ENCODE measurements around the gene IFNL4.
"Not testable (repeated sequence)": the region's sequence is repeated elsewhere in the genome, so short reads cannot be mapped to it uniquely, and the experiment has no call there.

IFNL4 gene

DNA sequence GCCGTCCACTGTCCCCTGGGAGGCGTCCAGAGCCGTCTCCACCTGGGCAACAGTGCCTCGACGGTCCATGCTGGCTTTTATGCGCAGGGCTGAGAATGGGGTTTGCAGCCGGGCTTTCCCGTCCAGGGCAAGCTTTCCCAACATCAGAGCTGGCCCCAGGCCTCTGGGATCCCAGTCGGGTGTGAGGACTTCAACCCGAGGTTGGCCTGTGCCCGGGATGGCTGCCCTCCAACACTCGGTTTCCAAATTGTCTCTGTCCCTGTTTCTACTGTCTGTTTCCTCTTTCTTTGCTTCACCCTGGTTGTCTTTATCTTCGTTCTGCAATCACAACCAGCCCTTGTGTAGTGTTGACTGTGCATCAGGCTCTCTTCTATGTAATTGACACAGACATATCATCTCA, at the start of gene IFNL4:
Gene IFNL4, minus strand, starts transcription at position 51 of the 400 bp plus-strand sequence.
- no peak for DNase-seq

DNA sequence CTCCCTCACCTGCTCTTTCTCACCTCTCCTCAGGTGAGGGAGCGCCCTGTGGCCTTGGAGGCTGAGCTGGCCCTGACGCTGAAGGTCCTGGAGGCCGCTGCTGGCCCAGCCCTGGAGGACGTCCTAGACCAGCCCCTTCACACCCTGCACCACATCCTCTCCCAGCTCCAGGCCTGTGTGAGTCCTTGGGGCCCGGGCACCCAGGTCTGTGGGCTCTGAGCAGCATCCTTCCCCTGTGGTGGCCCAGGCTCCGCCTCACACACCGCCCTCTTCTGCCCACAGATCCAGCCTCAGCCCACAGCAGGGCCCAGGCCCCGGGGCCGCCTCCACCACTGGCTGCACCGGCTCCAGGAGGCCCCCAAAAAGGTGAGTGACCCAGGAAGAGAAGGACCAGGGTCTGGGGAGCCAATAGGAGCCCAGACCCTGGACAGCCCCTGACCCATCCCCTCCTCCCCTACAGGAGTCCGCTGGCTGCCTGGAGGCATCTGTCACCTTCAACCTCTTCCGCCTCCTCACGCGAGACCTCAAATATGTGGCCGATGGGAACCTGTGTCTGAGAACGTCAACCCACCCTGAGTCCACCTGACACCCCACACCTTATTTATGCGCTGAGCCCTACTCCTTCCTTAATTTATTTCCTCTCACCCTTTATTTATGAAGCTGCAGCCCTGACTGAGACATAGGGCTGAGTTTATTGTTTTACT, 49.4 kb upstream of the IFNL4 start:
- no peak for DNase-seq

DNA sequence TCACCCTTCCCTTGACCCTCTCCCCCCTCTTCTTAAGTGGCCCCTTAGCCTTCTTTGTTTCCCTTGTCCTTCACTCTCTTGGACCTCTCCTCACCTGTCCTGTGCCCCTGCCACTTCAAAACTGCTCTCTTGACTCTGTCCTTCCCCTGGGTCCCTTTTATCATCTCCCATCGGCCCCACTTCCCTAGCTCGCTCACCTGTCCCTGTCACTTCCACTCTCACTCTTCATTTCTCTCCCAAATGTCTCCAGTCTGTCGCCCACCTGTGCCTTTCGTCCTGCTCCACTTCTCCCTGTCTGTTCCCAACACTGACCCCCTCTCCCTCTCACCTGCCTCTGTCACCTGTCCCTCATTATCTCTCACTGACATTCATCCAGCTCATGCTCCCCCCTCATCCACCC, 48.2 kb upstream of the IFNL4 start:
- peak; percentile 57 for DNase-seq

GRCh38 chr19:39296055-39296645, 47.5 kb upstream of the IFNL4 start, which contains the start of gene IFNL1:
IFNL1 (plus strand) TSS chr19:39296407; CDS start chr19:39296422, 15 bp downstream.
- no peak for DNase-seq

- DNase-seq: no peak
Measured at GRCh38 chr19:39293394-39293793, 44.7 kb upstream of the IFNL4 start.

- no peak for DNase-seq
Measured at GRCh38 chr19:39284032-39284431, 35.4 kb upstream of the IFNL4 start.

DNA sequence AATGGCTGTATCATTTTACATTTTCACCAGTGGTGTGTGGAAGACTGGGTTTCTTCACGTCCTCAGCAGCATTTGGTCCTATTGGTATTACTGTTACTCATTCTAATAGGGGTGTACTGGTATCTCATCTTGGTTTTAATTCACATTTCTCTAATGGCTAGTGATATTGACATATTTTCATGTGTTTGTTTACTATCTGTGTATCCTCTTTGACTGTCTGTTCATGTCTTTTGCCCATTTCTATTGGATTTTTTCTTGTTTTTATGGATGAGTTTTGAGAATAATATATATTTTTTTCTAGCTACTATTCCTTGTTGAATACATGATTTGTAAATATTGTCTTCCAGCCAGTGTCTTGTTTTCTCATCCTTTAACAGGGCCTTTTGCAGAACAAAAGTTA, 33.4 kb upstream of the IFNL4 start:
- no peak for DNase-seq

DNA sequence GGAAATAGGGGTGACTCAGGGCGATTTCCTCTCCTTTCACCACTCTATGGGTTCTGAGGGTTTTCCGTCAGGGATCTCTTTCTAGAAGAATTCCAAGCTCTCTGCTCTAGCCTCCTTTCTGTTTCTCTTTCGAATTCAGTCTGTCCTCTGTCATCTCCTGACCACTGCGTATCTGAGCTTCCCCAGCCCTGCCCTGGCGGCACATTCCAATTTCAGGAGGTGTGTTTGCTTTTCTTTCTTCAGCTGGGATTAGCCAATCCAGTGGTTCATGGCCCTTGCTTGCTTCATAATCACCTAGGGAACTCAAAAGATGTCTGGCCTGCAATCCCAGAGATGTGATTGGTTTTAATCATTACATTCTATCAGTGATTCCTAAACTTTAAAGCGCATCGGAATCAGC, 28.9 kb upstream of the IFNL4 start:
- DNase-seq: no peak

DNA sequence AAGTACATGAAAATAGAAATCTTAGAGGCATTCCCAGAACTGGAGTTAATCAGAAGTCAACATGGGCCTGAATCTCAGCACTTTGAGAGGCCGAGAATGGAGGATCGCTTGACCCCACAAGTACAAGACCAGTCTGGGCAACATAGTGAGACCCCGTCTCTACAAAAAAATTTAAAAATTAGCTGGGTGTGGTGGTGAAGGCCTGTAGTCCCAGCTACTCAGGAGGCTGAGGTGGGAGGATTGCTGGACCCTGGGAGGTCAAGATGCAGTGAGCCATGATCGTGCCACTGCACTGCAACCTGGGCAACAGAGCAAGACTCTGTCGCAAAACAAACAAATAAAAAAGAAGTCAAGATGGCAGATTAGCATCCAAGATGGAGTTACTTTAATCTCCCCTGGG, 28.1 kb upstream of the IFNL4 start:
- DNase-seq: no peak

DNA sequence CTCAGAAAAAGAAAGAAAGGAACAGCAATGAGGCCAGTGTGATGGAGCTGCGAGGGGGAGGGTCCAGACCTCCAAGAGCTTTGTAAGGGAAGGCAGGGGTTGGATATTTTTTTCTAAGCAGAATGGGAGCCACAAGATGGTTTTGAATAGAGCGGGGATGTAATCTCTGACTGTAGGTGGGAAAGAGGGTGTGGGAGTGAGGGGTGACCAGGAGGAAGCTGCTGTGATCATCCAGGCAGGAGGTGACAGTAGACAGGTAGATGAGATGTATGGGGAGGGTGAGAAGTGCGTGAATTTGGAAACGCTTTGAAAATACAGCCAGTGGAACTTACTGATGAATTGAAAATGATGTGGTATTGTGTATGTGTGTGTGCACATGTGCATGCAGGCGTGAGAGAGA, 26.9 kb upstream of the IFNL4 start:
- DNase-seq: no peak

DNA sequence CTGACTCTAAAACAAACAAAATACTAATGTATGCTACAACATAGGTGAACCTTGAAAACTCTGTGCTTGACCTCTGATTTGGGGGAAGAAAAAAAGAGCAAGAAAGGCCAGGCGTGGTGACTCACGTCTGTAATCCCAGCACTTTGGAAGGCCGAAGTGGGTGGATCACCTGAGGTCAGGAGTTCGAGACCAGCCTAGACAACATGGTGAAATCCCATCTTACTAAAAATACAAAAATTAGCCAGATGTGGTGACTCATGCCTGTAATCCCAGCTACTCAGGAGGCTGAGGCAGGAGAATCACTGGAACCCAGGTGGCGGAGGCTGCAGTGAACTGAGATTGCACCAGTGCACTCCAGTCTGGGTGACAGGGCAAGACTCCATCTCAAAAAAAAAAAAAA, 25.2 kb upstream of the IFNL4 start:
- DNase-seq: not testable (repeated sequence)

- no peak for DNase-seq
Measured at GRCh38 chr19:39270036-39270871, 21.6 kb upstream of the IFNL4 start.

- not testable (repeated sequence) for DNase-seq
Measured at GRCh38 chr19:39269369-39269768, 20.7 kb upstream of the IFNL4 start.

GRCh38 chr19:39268531-39269223, 20.0 kb upstream of the IFNL4 start:
- not testable (repeated sequence) for DNase-seq

- not testable (repeated sequence) for DNase-seq
Measured at GRCh38 chr19:39268085-39268484, 19.4 kb upstream of the IFNL4 start, which contains the start of gene IFNL2. IFNL2 (plus strand) TSS chr19:39268396; CDS start chr19:39268569, 173 bp downstream.

DNA sequence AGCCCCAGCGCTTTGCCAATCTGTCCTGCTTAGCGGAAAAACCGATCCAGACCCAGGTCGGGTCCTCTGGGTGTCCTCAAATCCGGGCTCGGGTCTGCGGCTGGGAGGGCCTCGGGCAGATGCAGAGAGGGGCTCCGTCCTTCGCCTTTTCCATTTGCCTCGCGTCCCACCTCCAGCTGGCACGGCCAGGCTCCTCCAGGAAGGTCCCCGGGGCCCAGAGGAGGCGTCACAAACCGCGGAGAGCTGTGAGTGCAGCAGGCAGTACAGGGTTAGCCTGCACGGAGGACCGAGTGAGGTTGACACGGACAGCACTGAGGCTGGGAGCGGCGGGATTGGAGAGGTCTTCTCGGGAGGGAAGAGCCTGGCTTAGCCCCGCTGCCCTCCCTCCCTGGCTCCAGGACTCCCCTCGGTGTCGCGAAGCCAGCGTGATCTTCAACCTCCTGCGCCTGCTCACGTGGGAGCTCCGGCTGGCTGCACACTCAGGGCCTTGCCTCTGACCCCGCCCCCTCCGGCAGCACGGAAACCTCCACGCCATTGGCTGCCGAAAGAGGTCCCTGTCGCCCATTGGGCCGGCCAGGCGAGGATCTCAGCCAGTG, 16.8 kb upstream of the IFNL4 start:
- DNase-seq: peak; percentile 37

DNA sequence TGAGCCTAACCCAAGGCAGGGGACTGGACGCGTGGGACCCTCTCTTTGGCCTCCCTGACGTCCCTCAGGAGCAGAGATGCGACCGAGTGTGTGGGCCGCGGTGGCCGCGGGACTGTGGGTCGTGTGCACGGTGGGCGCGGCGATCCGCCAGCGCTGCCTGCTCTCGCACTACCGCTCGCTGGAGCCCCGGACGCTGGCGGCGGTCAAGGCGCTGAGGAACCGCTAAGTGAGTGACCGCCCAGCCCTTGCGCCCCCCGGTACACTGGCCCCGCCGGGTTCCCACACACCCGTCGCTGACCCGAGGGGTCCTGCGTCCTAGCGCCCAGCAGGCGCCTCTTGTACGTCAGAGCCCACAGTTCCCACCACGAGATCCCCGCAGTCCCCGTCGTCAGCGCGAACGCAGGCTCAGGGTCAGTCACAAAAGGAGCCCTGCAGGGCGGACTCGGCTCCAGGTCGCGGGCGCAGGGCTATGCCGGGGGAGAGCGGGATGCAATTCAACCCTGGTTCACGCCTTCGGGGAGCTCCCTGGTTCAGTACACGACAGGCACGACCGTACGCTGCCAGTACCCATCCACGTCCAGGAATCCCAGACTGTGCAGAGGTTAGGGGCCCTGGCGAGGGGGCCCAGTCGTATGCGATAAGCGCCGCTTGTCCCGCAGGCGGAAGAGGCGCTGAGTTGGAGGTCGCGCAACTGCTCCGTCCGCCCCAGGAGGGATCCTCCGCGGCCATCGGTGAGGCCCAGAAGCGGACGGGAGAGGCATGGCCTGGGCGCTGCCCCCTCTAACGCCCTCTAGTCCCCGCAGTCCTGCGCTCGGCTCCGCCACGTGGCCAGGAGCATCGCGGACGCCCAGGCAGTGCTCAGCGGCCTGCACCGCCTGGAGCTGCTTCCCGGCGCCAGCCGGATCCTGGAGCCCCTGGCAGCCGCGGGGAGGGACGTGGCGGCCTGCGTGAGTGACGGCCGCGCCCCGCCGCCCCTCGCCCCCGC, 15.9 kb upstream of the IFNL4 start:
- DNase-seq: no peak

DNA sequence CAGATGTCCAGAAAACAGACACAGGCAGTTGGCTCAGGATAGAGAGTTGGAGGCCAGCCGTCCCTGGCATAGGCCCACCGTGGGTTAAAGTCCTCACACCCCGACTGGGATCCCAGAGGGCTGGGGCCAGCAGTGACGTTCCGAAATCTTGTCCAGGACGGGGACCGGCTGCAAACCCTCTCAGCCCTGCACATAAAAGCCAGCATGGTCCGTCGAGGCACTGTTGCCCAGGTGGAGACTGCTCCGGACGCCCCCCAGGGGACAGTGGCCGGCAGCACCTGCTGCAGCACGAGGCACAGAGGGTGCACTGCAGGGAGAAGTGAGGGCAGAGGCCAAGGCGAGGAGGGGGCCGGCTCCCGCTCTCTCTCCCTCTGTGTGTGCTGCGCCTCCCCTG, 15.3 kb upstream of the IFNL4 start:
- DNase-seq: no peak

- DNase-seq: no peak
Measured at GRCh38 chr19:39262496-39262895, 13.8 kb upstream of the IFNL4 start.

DNA sequence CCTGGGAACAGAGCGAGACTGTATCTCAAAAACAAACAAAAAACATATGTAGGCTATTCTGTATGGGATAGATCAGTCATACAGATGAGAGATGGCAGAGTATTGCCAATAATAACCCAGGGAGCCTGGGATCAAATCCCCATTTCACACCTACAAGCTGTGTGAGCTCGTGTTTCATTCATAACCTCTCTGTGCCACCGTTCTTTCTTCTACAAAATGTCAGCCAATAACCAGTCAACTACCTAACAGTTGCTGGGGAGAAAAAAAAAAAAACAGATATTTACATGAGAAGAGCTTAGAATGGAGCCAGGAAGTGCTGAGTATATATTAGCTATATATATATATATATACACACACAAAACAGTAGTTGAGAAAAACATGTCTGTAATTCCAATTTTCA, 13.0 kb upstream of the IFNL4 start:
- no peak for DNase-seq

DNA sequence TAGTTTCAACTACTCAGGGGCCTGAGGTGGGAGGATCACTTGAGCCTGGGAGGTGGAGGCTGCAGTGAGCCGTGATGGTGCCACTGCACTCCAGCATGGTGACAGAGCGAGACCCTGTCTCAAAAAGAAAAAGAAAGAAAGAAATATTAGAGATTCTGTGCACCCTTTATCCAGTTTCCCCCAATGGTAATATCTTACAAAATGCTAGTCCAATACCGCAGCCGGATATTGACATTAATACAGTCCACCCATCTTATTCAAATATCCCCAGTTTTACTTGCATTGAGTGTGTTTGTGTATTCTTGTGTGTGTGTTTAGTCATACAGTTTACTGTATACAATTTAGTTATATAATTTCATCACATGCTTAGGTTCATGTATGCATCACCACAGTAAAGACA, 8.6 kb upstream of the IFNL4 start:
- no peak for DNase-seq

Data from NCI-H146 (cell line).